HEK293T (cell line): ENCODE measurements around the gene CCDC77.

Experiments
- CTCF ChIA-PET: fragments of 350-600 bp; formaldehyde crosslinking; extraction: SDS; loops from one replicate; lab custom pipeline; 2021; ENCODE audit warnings: antibody characterized with exemption, inconsistent platforms; lab: Yijun Ruan, JAX
- POLR2A ChIA-PET: fragments of 350-600 bp; formaldehyde crosslinking; extraction: SDS; loops from one replicate; lab custom pipeline; 2020; ENCODE audit warnings: antibody characterized with exemption, inconsistent platforms; lab: Yijun Ruan, JAX
- DNase-seq: peaks from one replicate; pipeline ENCODE4 v3.0.0; 2012; ENCODE audit warnings: mixed read lengths; ENCODE audit errors: extremely low spot score
- ARNT ChIP-seq: fragments of 450-650 bp; IDR thresholded peaks from 2 replicates; pipeline ENCODE4 v1.6.1; 2017; ENCODE audit warnings: mild to moderate bottlenecking
- BHLHE40 ChIP-seq: fragments of 450-650 bp; IDR thresholded peaks from 2 replicates; pipeline ENCODE4 v1.6.1; 2016; ENCODE audit warnings: mild to moderate bottlenecking, moderate library complexity, borderline replicate concordance
- CTBP1 ChIP-seq: fragments of 450-650 bp; IDR thresholded peaks from 2 replicates; pipeline ENCODE4 v1.6.1; 2016; ENCODE audit warnings: borderline replicate concordance
- ELF4 ChIP-seq: fragments of 450-650 bp; IDR thresholded peaks from 2 replicates; pipeline ENCODE4 v1.6.1; 2017; ENCODE audit warnings: antibody characterized with exemption
- FOXA1 ChIP-seq: fragments of 450-650 bp; IDR thresholded peaks from 2 replicates; pipeline ENCODE4 v1.6.1; 2016; ENCODE audit warnings: mild to moderate bottlenecking
- FOXK2 ChIP-seq: fragments of 450-650 bp; IDR thresholded peaks from 2 replicates; pipeline ENCODE4 v1.6.1; 2016; ENCODE audit warnings: mild to moderate bottlenecking
- FOXM1 ChIP-seq: fragments of 450-650 bp; IDR thresholded peaks from 2 replicates; pipeline ENCODE4 v1.6.1; 2017; ENCODE audit warnings: mild to moderate bottlenecking, borderline replicate concordance
- HDGF ChIP-seq: fragments of 450-650 bp; IDR thresholded peaks from 2 replicates; pipeline ENCODE4 v1.6.1; 2017; ENCODE audit warnings: antibody characterized with exemption, borderline replicate concordance
- L3MBTL2 ChIP-seq: fragments of 450-650 bp; conservative IDR thresholded peaks from 2 replicates; pipeline ENCODE4 v1.6.1; 2016; ENCODE audit warnings: mild to moderate bottlenecking
- LEF1 ChIP-seq: fragments of 450-650 bp; IDR thresholded peaks from 2 replicates; pipeline ENCODE4 v1.6.1; 2017; ENCODE audit warnings: mild to moderate bottlenecking, borderline replicate concordance
- NFRKB ChIP-seq: fragments of 450-650 bp; IDR thresholded peaks from 2 replicates; pipeline ENCODE4 v1.6.1; 2016; ENCODE audit warnings: mild to moderate bottlenecking, moderate library complexity
- PKNOX1 ChIP-seq: fragments of 450-650 bp; IDR thresholded peaks from 2 replicates; pipeline ENCODE4 v1.6.1; 2016
- SP1 ChIP-seq: fragments of 450-650 bp; IDR thresholded peaks from 2 replicates; pipeline ENCODE4 v1.6.1; 2017
- SUZ12 ChIP-seq: fragments of 450-650 bp; IDR thresholded peaks from 2 replicates; pipeline ENCODE4 v1.6.1; 2016; ENCODE audit warnings: mild to moderate bottlenecking
- TARDBP ChIP-seq: fragments of 450-650 bp; IDR thresholded peaks from 2 replicates; pipeline ENCODE4 v1.6.1; 2016
- ZNF384 ChIP-seq: fragments of 450-650 bp; IDR thresholded peaks from 2 replicates; pipeline ENCODE4 v1.6.1; 2016

The CCDC77 gene

GRCh38 chr12:386651-387050, 14.8 kb upstream of the CCDC77 start:
- TF ChIP-seq FOXK2, result no peak
- TF ChIP-seq BHLHE40, result no peak
- no peak for TF ChIP-seq LEF1
- TF ChIP-seq ZNF384, result no peak
- TF ChIP-seq TARDBP, result no peak
- no peak for TF ChIP-seq NFRKB
- TF ChIP-seq CTBP1, result no peak
- DNase-seq, result no peak
- ChIA-PET CTCF (no interaction called here), POLR2A (no interaction called here)

GRCh38 chr12:388012-388411, 13.4 kb upstream of the CCDC77 start:
- CTCF ChIA-PET, result no interaction called here
- no peak for DNase-seq
- POLR2A ChIA-PET, result interaction anchor here (3.4 kb wide), 1 partner anchor 13 kb away, joined by 42 read pairs; the partner anchor contains the start of gene CCDC77
- TF ChIP-seq TARDBP (no peak), LEF1 (no peak), ZNF384 (no peak), PKNOX1 (no peak), SP1 (no peak), FOXM1 (no peak), FOXK2 (no peak), HDGF (no peak), NFRKB (no peak), FOXA1 (no peak), ARNT (no peak), ELF4 (no peak), CTBP1 (no peak)

GRCh38 chr12:388541-389141, 12.8 kb upstream of the CCDC77 start:
- TF ChIP-seq FOXM1, result no peak
- ChIA-PET CTCF (interaction anchor here (0.6 to 1.0 kb wide), 2 partner anchors 12 to 54 kb away, joined by 3 read pairs; no protein-coding TSS in a partner anchor), POLR2A (interaction anchor here (0.6 to 3.4 kb wide), 8 partner anchors 9 to 168 kb away, joined by 3 to 42 read pairs (median 4); partner anchors contain the start of gene CCDC77)
- DNase-seq, result peak; percentile 10

GRCh38 chr12:389142-390096, 12.0 kb upstream of the CCDC77 start, which contains the start of gene KDM5A:
Gene KDM5A, minus strand, starts transcription at chr12:389320. Its CDS starts 229 bp downstream, at chr12:389091.
- POLR2A ChIA-PET, result interaction anchor here (0.6 to 3.4 kb wide), 8 partner anchors 10 to 167 kb away, joined by 3 to 42 read pairs (median 4); partner anchors contain the start of gene CCDC77
- CTCF ChIA-PET, result interaction anchor here (0.6 to 1.0 kb wide), 2 partner anchors 11 to 53 kb away, joined by 3 read pairs; no protein-coding TSS in a partner anchor
- peak; percentile 90 for DNase-seq
- TF ChIP-seq FOXM1 (no peak), TARDBP (peak; percentile 54; the same call in 1 of the 2 replicates), L3MBTL2 (peak; percentile 95), SUZ12 (no peak), FOXA1 (no peak), BHLHE40 (no peak), FOXK2 (no peak), NFRKB (peak; percentile 57; the same call in 1 of the 2 replicates), PKNOX1 (no peak), LEF1 (no peak), HDGF (no peak), SP1 (no peak), ELF4 (peak; percentile 79), ARNT (no peak), ZNF384 (no peak), CTBP1 (no peak; the same call in 1 of the 2 replicates)

GRCh38 chr12:400828-401227, 616 bp upstream of the CCDC77 start:
- POLR2A ChIA-PET, result interaction anchor here (0.9 to 3.6 kb wide), 8 partner anchors 9 to 351 kb away, joined by 3 to 42 read pairs (median 4); partner anchors contain the start of genes KDM5A and WNK1
- DNase-seq, result no peak
- CTCF ChIA-PET, result interaction anchor here (0.8 to 1.2 kb wide), 3 partner anchors 11 to 48 kb away, joined by 3 to 6 read pairs (median 3); partner anchors contain the start of gene KDM5A
- TF ChIP-seq TARDBP (no peak), SP1 (no peak), FOXK2 (no peak), ARNT (no peak), ZNF384 (no peak), LEF1 (no peak), PKNOX1 (no peak), FOXM1 (no peak), FOXA1 (no peak), CTBP1 (no peak), ELF4 (no peak), SUZ12 (no peak), L3MBTL2 (no peak), NFRKB (no peak), BHLHE40 (no peak)
